Esophagus muscularis mucosa (tissue), 4 donors: ENCODE results near the gene AQP1. TPM values are rescaled to one million over a fixed set of nuclear protein-coding genes. Genes with fewer than 3 reads are reported as not detected.
A peak's percentile ranks its signal among the peaks of the same experiment; 100 is the strongest.

Experiments used
- DNase-seq: peaks from one replicate; pipeline ENCODE4 v3.0.0-alpha.2; 2017; ENCODE audit errors: extremely low spot score
- H3K27ac ChIP-seq, 4 donors: fragments of 200-600 bp; sonication (generic); replicated peaks in 1 of 4; 1 replicate in 3 of 4; 2 replicates in 1 of 4; pipeline ENCODE4 v1.5.1; 2016 to 2019; ENCODE audit warnings: mild to moderate bottlenecking in 1 of 4
- H3K27me3 ChIP-seq, 4 donors: fragments of 200-600 bp; sonication (generic); one replicate each; pipeline versions ENCODE4 v1.5.1 to v1.6.0; 2016 to 2019
- H3K36me3 ChIP-seq, 4 donors: fragments of 200-600 bp; sonication (generic); one replicate each; pipeline ENCODE4 v1.5.1; 2016 to 2019
- H3K4me1 ChIP-seq, 4 donors: fragments of 200-600 bp; sonication (generic); one replicate each; pipeline ENCODE4 v1.5.1; 2016 to 2019
- H3K4me3 ChIP-seq, 4 donors: fragments of 200-600 bp; sonication (generic); 1 replicate in 2 of 4; 2 replicates in 2 of 4; pipeline ENCODE4 v1.5.1; 2016 to 2019; ENCODE audit warnings: mild to moderate bottlenecking in 4 of 4, moderate library complexity in 1 of 4
- H3K9me3 ChIP-seq, 4 donors: fragments of 200-600 bp; sonication (generic); 1 replicate in 3 of 4; 2 replicates in 1 of 4; pipeline ENCODE4 v1.5.1; 2016 to 2019
- EP300 ChIP-seq: sonication (generic); formaldehyde crosslinking; IDR thresholded peaks from one replicate; pipeline ENCODE4 v1.6.1; 2017; ENCODE audit warnings: antibody characterized with exemption
- POLR2A ChIP-seq: fragments of 450-650 bp; IDR thresholded peaks from one replicate; pipeline ENCODE4 v1.6.1; 2017; ENCODE audit warnings: antibody characterized with exemption, moderate library complexity, mild to moderate bottlenecking, low read depth
- POLR2AphosphoS5 ChIP-seq, 2 donors: sonication (generic); formaldehyde crosslinking; IDR thresholded peaks; one replicate each; pipeline ENCODE4 v1.6.1; 2017; ENCODE audit warnings: antibody characterized with exemption in 2 of 2
- WGBS: methylation state at CpG from one replicate; pipeline ENCODE4 v1.1.5; 2018; 5-methylcytosine and 5-hydroxymethylcytosine counted together
- intact Hi-C: fragments of 100-400 bp; cut with DNase I; formaldehyde crosslinking; loops from one replicate; pipeline ENCODE4 v1.15.1; 2023
- total RNA-seq, 4 donors: library from RNA; depleted of rRNA; stranded (reverse); fragments of >200 nt; gene quantifications; one replicate each; pipeline versions ENCODE4 v1.1.0 to v1.2.1, GENCODE V29; 2016
- TF ChIP-seq, protein P1 (sequence below), 3 experiments: fragments of 200-600 bp in 2 of 3; fragments of 450-650 bp in 1 of 3; sonication (generic) in 2 of 3; IDR thresholded peaks; one replicate each; pipeline ENCODE4 v1.5.1; 2017 to 2019; ENCODE audit warnings: antibody characterized with exemption in 3 of 3, mild to moderate bottlenecking in 2 of 3, moderate library complexity in 1 of 3

The AQP1 gene
- total RNA-seq, 4 donors from 2014 or later: 362 to 578 (median 513) TPM

DNA sequence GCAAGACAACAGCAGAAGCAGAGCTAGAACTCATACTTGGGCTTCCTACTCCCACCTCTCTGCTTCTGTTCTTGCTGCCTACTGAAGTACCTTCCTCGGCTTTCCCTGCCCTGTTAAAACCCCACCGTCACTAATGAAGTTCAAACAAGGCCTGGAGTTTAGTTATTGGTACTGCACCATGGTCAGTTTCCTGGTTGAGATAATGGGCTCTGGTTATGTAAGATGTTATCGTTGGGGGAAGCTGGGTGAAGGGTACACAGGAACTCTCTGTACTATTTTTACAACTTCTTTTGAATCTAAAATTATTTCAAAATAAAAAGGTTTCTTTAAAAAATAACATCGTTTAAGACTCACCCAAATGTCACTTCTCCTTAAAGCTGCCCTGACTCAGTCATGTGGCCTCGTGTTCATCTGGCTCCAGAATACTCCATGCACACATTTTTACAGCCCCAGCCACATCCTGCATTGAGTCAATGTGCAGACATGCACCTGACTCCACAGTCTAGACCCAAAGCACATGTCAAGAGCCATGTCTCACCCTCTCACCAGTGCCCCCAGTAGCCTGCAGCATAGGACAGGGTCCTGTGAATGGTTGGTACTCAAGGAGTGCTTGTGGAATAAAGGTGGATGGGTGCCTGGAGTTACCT lies 36.9 kb upstream of the AQP1 start:
- H3K9me3 ChIP-seq: no peaks in the 10 kb centered on the region
- intact Hi-C loops: no loop called here
- no peaks in the 10 kb centered on the region for H3K27me3 ChIP-seq
- DNase-seq: no peak
- WGBS: 83% methylated on average over 5 of the region's 5 CpGs
- no peak for TF ChIP-seq POLR2AphosphoS5 (IDR thresholded peaks at IDR 0.05)
- no peak for TF ChIP-seq EP300
- no peak for TF ChIP-seq POLR2A
- TF ChIP-seq, protein P1, sequence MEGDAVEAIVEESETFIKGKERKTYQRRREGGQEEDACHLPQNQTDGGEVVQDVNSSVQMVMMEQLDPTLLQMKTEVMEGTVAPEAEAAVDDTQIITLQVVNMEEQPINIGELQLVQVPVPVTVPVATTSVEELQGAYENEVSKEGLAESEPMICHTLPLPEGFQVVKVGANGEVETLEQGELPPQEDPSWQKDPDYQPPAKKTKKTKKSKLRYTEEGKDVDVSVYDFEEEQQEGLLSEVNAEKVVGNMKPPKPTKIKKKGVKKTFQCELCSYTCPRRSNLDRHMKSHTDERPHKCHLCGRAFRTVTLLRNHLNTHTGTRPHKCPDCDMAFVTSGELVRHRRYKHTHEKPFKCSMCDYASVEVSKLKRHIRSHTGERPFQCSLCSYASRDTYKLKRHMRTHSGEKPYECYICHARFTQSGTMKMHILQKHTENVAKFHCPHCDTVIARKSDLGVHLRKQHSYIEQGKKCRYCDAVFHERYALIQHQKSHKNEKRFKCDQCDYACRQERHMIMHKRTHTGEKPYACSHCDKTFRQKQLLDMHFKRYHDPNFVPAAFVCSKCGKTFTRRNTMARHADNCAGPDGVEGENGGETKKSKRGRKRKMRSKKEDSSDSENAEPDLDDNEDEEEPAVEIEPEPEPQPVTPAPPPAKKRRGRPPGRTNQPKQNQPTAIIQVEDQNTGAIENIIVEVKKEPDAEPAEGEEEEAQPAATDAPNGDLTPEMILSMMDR (IDR thresholded peaks at IDR 0.05): no peak
- peaks cover 6 to 45% (median 36%) of the 10 kb centered on the region in 4 donors for H3K4me1 ChIP-seq
- peak overlapping the region in 1 of 4 donors; percentile 6 for H3K27ac ChIP-seq
- H3K4me3 ChIP-seq: no peak overlapping the region
- H3K36me3 ChIP-seq: peaks cover 7 to 53% (median 37%) of the 10 kb centered on the region in 4 donors

DNA sequence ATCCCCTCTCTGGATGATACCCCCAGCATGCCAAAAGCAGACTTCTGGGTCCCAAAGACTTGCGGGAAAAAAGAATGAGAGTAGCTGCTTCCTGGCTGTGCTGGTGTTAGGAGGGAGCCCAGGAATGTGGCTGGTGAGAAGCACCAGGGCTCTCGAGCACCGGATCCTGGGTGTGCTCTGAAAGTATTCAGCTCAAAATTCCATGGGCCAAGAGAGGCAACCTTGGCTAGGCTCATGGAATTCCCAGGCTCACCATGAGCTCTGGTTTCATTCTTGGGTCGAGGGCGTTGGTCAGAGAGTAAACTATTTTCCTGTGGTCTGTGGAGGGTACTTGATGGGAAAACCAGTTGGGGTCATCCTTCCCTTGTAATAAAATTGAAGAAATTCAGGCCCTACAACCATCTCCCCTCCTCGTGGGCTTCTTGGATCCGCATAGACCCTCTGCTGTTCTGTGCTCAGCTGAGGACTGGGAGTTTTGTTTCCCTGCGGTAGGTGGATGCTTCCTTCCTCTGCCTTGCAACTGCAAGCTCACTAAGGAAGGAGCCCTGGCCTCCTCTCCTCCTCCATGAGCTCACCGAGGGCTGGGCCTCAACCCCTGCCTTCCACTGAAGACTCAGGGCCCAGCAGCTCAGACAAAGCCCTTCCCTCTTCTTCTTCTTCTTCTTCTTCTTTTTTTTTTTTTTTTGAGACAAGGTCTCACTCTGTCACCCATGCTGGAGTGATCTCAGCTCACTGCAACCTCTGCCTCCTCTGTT lies 34.5 kb upstream of the AQP1 start:
- intact Hi-C loops: no loop called here
- 74% methylated on average over 6 of the region's 9 CpGs for WGBS
- DNase-seq: no peak
- no peak overlapping the region for H3K4me3 ChIP-seq
- H3K27me3 ChIP-seq: no peaks in the 10 kb centered on the region
- H3K36me3 ChIP-seq: peaks cover 5 to 46% (median 33%) of the 10 kb centered on the region in 4 donors
- peak overlapping the region in 3 of 4 donors; percentile 22 to 46 (median 45) for H3K27ac ChIP-seq
- H3K9me3 ChIP-seq: no peaks in the 10 kb centered on the region
- TF ChIP-seq POLR2A (no peak), POLR2AphosphoS5 (IDR thresholded peaks at IDR 0.05) (no peak), EP300 (no peak)
- TF ChIP-seq, protein P1 (IDR thresholded peaks at IDR 0.05): no peak
- peaks cover 6 to 51% (median 41%) of the 10 kb centered on the region in 4 donors for H3K4me1 ChIP-seq

DNA sequence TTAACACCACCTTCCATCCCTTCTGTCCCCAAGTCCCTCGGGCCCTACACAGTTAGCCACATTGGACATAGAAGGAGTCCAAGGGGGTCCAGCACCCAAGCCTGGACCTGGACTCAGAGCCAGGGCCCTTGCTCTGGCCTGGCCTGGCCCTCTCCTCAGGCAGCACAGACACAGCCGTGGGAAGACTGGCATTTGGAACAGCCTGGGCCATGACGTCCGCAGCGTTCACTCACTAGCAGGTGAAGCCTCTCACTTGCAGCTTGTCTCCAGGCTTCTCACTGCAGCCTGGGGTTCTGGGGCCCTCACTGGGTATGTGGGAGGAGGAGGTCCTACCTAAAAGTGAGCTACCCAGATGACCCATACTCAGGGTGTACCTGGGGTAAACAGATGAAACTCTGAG lies 33.7 kb upstream of the AQP1 start:
- Histone ChIP-seq H3K9me3 (no peaks in the 10 kb centered on the region), H3K4me1 (peaks cover 6 to 51% (median 41%) of the 10 kb centered on the region in 4 donors), H3K27ac (peak overlapping the region in 3 of 4 donors; percentile 50 to 59 (median 55)), H3K36me3 (peaks cover 0 to 44% (median 30%) of the 10 kb centered on the region in 4 donors), H3K4me3 (no peak overlapping the region), H3K27me3 (no peaks in the 10 kb centered on the region)
- DNase-seq: no peak
- 100% methylated on average over 1 of the region's 5 CpGs for WGBS
- no peak for TF ChIP-seq POLR2A
- TF ChIP-seq, protein P1 (IDR thresholded peaks at IDR 0.05): no peak
- no peak for TF ChIP-seq EP300
- no peak for TF ChIP-seq POLR2AphosphoS5 (IDR thresholded peaks at IDR 0.05)
- intact Hi-C loops: no loop called here

DNA sequence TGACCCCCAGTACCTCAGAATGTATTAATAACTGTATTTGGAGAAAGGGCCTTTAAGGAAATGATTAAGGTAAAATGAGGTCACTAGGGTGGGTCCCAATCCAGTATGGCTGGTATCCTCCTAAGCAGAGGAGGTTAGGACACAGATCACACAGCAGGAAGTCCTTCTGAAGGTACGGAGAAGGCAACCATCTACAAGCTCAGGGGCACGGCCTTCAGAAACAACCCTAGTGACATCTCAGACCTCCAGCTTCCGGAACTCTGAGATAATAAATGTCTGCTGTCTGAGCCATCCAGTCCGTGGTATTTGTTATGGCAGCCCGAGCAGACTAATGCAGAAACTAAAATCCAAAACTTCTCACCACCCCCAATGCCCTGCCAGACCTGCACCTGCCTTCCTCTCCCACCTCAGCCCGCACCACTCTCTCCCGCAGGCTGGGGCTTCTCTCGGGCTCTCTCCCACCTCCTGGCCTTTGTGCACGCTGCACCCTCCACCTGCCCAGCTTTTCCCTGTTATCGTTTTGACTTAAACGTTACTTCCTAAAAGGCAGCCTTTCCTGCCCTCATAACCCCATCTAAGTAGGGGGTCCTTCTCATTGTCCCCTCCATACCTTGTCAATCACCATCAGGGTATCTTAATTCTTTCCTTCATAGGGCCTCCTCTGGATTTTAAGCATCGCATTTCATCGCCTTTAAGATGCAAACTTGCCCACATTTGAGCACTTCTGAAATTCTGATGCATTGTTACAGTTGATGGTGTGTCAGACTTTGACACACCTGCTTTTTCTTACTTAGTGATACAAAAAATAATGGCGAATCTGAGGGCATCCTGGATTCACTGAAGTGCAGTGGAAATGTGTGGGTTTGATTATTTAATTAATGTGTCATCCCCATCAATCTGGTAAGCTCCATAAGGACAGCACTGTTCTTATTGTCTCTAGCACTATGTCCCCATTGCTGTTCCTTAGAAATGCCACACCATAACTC lies 32.2 kb upstream of the AQP1 start:
- intact Hi-C loops: no loop called here
- Histone ChIP-seq H3K27ac (peak overlapping the region; percentile 50 to 71 (median 57)), H3K9me3 (no peaks in the 10 kb centered on the region), H3K27me3 (no peaks in the 10 kb centered on the region), H3K4me1 (peaks cover 6 to 51% (median 41%) of the 10 kb centered on the region in 4 donors), H3K4me3 (no peak overlapping the region), H3K36me3 (peaks cover 0 to 39% (median 23%) of the 10 kb centered on the region in 4 donors)
- TF ChIP-seq POLR2A: no peak
- TF ChIP-seq POLR2AphosphoS5 (IDR thresholded peaks at IDR 0.05): no peak
- TF ChIP-seq, protein P1 (IDR thresholded peaks at IDR 0.05): no peak
- no peak for TF ChIP-seq EP300
- no peak for DNase-seq
- WGBS: 59% methylated on average over 14 of the region's 14 CpGs
